ENCODE results near the gene AIP. TPM values are rescaled to one million over a fixed set of nuclear protein-coding genes. Genes with fewer than 3 reads are reported as not detected.

The AIP gene
- total RNA-seq, 1 experiment from 2014 or later: 110 TPM

DNA sequence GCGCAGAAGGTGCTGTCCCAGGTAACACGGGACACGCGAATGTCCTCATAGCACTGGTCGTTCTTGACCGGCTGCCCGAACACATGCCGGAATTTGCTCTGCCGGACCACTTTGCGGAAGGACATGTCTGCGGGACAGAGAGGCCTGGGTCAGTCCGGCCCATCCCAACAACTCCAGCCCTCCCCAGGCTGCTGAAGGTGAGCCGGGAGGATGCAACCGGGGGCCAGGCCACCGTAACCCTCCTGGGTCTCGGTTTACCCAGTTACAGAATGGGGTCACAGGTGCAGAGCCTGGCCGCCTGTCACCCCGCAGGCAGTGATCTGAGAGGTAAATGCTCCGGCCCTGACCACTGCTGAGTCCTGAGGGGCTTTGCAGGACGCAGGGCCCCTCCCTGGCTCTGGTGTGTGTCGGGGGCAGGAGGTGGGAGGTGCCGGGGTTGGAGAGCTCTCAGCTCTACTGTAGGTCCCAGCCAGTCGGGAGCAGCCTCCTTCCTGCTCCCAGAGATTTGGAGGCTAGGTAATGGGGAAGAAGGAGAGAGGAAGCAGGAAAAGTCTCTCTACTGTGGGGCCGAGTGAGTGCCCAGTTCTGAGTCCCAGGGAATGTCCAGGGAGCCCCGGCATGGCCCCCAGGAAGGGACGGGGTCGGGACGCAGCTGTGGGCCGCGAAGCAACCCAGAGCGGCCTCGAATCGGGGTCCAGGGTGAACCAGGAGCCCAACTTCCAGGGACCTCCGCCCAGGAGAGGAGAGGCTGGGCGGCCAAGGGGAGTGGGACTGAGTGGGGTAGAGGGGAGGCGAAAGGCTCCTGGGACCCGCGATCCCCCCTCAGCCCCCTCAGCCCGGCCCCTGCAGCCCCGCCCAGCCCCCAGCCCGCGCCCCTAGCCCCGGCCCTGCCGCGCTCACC, 40.1 kb upstream of the AIP start:
- peaks cover 70% of the 10 kb centered on the region for H3K36me3 Mint-ChIP-seq (ENCODE audit: insufficient read depth, unreplicated experiment)
- H3K4me3 ChIP-seq (ENCODE audit: low read depth, low read length): peak overlapping the region; percentile 98
- no peak for DNase-seq
- H3K27me3 ChIP-seq (replicated peaks; ENCODE audit: control insufficient read depth, insufficient read depth, low read length): no peaks in the 10 kb centered on the region
- peak overlapping the region; percentile 83 for H3K27ac Mint-ChIP-seq (ENCODE audit: unreplicated experiment)
- H3K27me3 Mint-ChIP-seq (ENCODE audit: insufficient read depth, unreplicated experiment): no peaks in the 10 kb centered on the region
- intact Hi-C loops (cut with micrococcal nuclease; ENCODE audit: unreplicated experiment): loop anchor here (1.0 to 5.0 kb wide), 6 partner anchors 14 to 91 kb away; partner anchors contain the start of genes AIP, CDK2AP2, PITPNM1 and RPS6KB2
- no peaks in the 10 kb centered on the region for H3K9me3 Mint-ChIP-seq (ENCODE audit: unreplicated experiment)
- peaks cover 17% of the 10 kb centered on the region for H3K36me3 ChIP-seq (ENCODE audit: control insufficient read depth, insufficient read depth, low read length)
- H3K4me1 Mint-ChIP-seq (ENCODE audit: low read depth, unreplicated experiment): peaks cover 9% of the 10 kb centered on the region
- H3K4me1 ChIP-seq: peaks cover 20% of the 10 kb centered on the region
- peak overlapping the region; percentile 90 for H3K4me3 Mint-ChIP-seq (ENCODE audit: unreplicated experiment)
- no peaks in the 10 kb centered on the region for H3K9me3 ChIP-seq
- ChIA-PET POLR2A (interaction anchor here (0.6 to 1.3 kb wide), 14 partner anchors 11 to 195 kb away, joined by 3 to 9 read pairs (median 6); partner anchors contain the start of genes PPP1CA and RPS6KB2), CTCF (interaction anchor here (0.6 to 2.1 kb wide), 7 partner anchors 17 to 174 kb away, joined by 3 to 11 read pairs (median 3); partner anchors contain the start of gene PPP1CA)
- no TSS peak for BruUV-seq (replicated peaks)
- TF ChIP-seq, protein P1, sequence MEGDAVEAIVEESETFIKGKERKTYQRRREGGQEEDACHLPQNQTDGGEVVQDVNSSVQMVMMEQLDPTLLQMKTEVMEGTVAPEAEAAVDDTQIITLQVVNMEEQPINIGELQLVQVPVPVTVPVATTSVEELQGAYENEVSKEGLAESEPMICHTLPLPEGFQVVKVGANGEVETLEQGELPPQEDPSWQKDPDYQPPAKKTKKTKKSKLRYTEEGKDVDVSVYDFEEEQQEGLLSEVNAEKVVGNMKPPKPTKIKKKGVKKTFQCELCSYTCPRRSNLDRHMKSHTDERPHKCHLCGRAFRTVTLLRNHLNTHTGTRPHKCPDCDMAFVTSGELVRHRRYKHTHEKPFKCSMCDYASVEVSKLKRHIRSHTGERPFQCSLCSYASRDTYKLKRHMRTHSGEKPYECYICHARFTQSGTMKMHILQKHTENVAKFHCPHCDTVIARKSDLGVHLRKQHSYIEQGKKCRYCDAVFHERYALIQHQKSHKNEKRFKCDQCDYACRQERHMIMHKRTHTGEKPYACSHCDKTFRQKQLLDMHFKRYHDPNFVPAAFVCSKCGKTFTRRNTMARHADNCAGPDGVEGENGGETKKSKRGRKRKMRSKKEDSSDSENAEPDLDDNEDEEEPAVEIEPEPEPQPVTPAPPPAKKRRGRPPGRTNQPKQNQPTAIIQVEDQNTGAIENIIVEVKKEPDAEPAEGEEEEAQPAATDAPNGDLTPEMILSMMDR (IDR thresholded peaks at IDR 0.05; ENCODE audit: insufficient read depth in 1 of 2, low read depth in 1 of 2, low read length in 1 of 2, severe bottlenecking in 1 of 2, unreplicated experiment in 1 of 2): no peak

DNA sequence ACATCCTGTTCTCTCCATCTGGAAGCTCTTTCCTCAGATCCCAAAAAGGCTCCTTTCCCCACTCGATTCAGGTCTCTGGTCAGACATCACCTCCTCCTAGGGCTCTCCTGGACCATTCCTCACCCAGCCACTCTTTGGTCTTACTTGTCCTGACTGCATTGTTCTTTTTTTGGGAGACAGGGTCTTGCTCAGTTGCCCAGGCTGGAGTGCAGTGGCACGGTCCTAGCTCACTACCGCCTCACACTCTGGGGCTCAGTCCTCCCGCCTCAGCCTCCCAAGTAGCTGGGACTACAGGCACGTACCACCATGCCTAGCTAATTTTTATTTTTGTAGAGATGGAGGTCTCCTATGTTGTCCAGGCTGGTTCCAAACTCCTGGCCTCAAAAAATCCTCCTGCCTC, 37.3 kb upstream of the AIP start:
- Mint-ChIP-seq H3K4me1 (ENCODE audit: low read depth, unreplicated experiment) (peaks cover 9% of the 10 kb centered on the region), H3K9me3 (ENCODE audit: unreplicated experiment) (no peaks in the 10 kb centered on the region), H3K27me3 (ENCODE audit: insufficient read depth, unreplicated experiment) (no peaks in the 10 kb centered on the region), H3K4me3 (ENCODE audit: unreplicated experiment) (peak overlapping the region; percentile 90), H3K36me3 (ENCODE audit: insufficient read depth, unreplicated experiment) (peaks cover 42% of the 10 kb centered on the region), H3K27ac (ENCODE audit: unreplicated experiment) (peak overlapping the region; percentile 83)
- TF ChIP-seq, protein P1 (IDR thresholded peaks at IDR 0.05; ENCODE audit: insufficient read depth in 1 of 2, low read depth in 1 of 2, low read length in 1 of 2, severe bottlenecking in 1 of 2, unreplicated experiment in 1 of 2): no peak
- Histone ChIP-seq H3K4me1 (peaks cover 20% of the 10 kb centered on the region), H3K36me3 (ENCODE audit: control insufficient read depth, insufficient read depth, low read length) (peaks cover 13% of the 10 kb centered on the region), H3K4me3 (ENCODE audit: low read depth, low read length) (no peak overlapping the region), H3K27me3 (replicated peaks; ENCODE audit: control insufficient read depth, insufficient read depth, low read length) (no peaks in the 10 kb centered on the region), H3K9me3 (no peaks in the 10 kb centered on the region)
- ChIA-PET CTCF (interaction anchor here (0.6 kb wide), 1 partner anchor 28 kb away, joined by 3 read pairs; no protein-coding TSS in a partner anchor), POLR2A (no interaction called here)
- intact Hi-C loops (cut with micrococcal nuclease; ENCODE audit: unreplicated experiment): no loop called here
- DNase-seq: no peak
- BruUV-seq (replicated peaks): no TSS peak

DNA sequence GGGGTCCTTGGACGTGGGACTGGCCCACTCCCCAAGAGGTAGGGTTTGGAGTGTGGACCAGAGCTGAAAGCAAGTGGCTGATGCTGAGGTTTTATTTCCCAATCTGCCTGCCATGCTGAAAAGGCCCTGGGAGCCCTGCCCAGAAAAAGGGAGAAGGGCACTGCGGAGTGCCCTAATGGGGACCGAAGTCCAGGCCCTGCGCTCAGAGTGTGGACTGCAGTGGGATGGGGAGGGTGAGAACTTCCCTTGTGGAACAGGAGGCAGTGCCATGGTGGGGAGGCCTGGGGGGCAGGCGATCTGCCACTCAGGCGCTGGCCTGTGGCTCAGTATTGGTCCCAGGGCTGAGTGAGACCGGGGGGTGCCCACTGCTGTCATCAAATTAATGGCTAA, 34.6 kb upstream of the AIP start:
- Mint-ChIP-seq H3K36me3 (ENCODE audit: insufficient read depth, unreplicated experiment) (peaks cover 15% of the 10 kb centered on the region), H3K4me3 (ENCODE audit: unreplicated experiment) (no peak overlapping the region), H3K9me3 (ENCODE audit: unreplicated experiment) (no peaks in the 10 kb centered on the region), H3K27ac (ENCODE audit: unreplicated experiment) (no peak overlapping the region), H3K27me3 (ENCODE audit: insufficient read depth, unreplicated experiment) (no peaks in the 10 kb centered on the region), H3K4me1 (ENCODE audit: low read depth, unreplicated experiment) (peaks cover 9% of the 10 kb centered on the region)
- no peaks in the 10 kb centered on the region for H3K9me3 ChIP-seq
- no peak for DNase-seq
- H3K4me1 ChIP-seq: peaks cover 8% of the 10 kb centered on the region
- TF ChIP-seq, protein P1 (IDR thresholded peaks at IDR 0.05; ENCODE audit: insufficient read depth in 1 of 2, low read depth in 1 of 2, low read length in 1 of 2, severe bottlenecking in 1 of 2, unreplicated experiment in 1 of 2): no peak
- POLR2A ChIA-PET: no interaction called here
- intact Hi-C loops (cut with micrococcal nuclease; ENCODE audit: unreplicated experiment): no loop called here
- H3K4me3 ChIP-seq (ENCODE audit: low read depth, low read length): no peak overlapping the region
- BruUV-seq (replicated peaks): no TSS peak
- H3K36me3 ChIP-seq (ENCODE audit: control insufficient read depth, insufficient read depth, low read length): no peaks in the 10 kb centered on the region
- CTCF ChIA-PET: no interaction called here
- no peaks in the 10 kb centered on the region for H3K27me3 ChIP-seq (replicated peaks; ENCODE audit: control insufficient read depth, insufficient read depth, low read length)
